Adrenal gland (tissue), 5 donors: ENCODE measurements around the gene UBAC2.

ENCODE experiments used
- POLR2A ChIP-seq, 2 donors: fragments of 450-650 bp; IDR thresholded peaks; one replicate each; pipeline ENCODE4 v1.6.1; 2017; ENCODE audit warnings: antibody characterized with exemption in 2 of 2, mild to moderate bottlenecking in 2 of 2, moderate library complexity in 1 of 2
- TF ChIP-seq, protein P1 (sequence below), 6 experiments: fragments of 450-650 bp in 4 of 6; fragments of 200-600 bp in 2 of 6; sonication (generic) in 1 of 6; IDR thresholded peaks; 1 replicate in 5 of 6; 2 replicates in 1 of 6; pipeline versions ENCODE4 v1.5.1 to v1.8.0; 2016 to 2021; ENCODE audit warnings: antibody characterized with exemption in 6 of 6, mild to moderate bottlenecking in 2 of 6, moderate library complexity in 1 of 6
- donor health status: DM: no; HTN: no; CAD: no.

GRCh38 chr13:99269627-99270241 is 69.1 kb downstream of the UBAC2 start:
- TF ChIP-seq, protein P1, sequence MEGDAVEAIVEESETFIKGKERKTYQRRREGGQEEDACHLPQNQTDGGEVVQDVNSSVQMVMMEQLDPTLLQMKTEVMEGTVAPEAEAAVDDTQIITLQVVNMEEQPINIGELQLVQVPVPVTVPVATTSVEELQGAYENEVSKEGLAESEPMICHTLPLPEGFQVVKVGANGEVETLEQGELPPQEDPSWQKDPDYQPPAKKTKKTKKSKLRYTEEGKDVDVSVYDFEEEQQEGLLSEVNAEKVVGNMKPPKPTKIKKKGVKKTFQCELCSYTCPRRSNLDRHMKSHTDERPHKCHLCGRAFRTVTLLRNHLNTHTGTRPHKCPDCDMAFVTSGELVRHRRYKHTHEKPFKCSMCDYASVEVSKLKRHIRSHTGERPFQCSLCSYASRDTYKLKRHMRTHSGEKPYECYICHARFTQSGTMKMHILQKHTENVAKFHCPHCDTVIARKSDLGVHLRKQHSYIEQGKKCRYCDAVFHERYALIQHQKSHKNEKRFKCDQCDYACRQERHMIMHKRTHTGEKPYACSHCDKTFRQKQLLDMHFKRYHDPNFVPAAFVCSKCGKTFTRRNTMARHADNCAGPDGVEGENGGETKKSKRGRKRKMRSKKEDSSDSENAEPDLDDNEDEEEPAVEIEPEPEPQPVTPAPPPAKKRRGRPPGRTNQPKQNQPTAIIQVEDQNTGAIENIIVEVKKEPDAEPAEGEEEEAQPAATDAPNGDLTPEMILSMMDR (IDR thresholded peaks at IDR 0.05): peak; percentile 51 to 79 (median 71)
- TF ChIP-seq POLR2A (IDR thresholded peaks at IDR 0.05): no peak
